KMS-11 (cell line): Measurements from ENCODE around the gene LIME1.

Experiments used
- H2AFZ ChIP-seq: fragments of 200-600 bp; sonication (generic); 2 replicates; pipeline ENCODE4 v1.6.1; 2016; ENCODE audit warnings: antibody characterized with exemption, mixed run types, low read depth
- H3K27ac ChIP-seq: fragments of 200-600 bp; sonication (generic); 2 replicates; pipeline ENCODE4 v1.6.1; 2016; ENCODE audit warnings: mild to moderate bottlenecking, mixed run types
- H3K27me3 ChIP-seq: fragments of 200-600 bp; sonication (generic); 2 replicates; pipeline ENCODE4 v1.6.1; 2017; ENCODE audit warnings: mild to moderate bottlenecking, low read depth, mixed run types, moderate library complexity; ENCODE audit not compliant: insufficient read depth
- H3K36me3 ChIP-seq: fragments of 200-600 bp; sonication (generic); 2 replicates; pipeline ENCODE4 v1.6.1; 2017; ENCODE audit warnings: mild to moderate bottlenecking, mixed run types; ENCODE audit not compliant: insufficient read depth
- H3K4me1 ChIP-seq: fragments of 200-600 bp; sonication (generic); 2 replicates; pipeline ENCODE4 v1.6.1; 2016; ENCODE audit warnings: mild to moderate bottlenecking, low read depth, mixed run types; ENCODE audit not compliant: poor library complexity, severe bottlenecking
- H3K4me2 ChIP-seq: fragments of 200-600 bp; sonication (generic); 2 replicates; pipeline ENCODE4 v1.7.0; 2016; ENCODE audit warnings: mild to moderate bottlenecking, mixed run types
- H3K4me3 ChIP-seq: fragments of 200-600 bp; sonication (generic); IDR thresholded peaks from 2 replicates; pipeline ENCODE4 v1.6.1; 2017; ENCODE audit warnings: low read depth, low read length, mixed read lengths; ENCODE audit not compliant: insufficient read depth
- H3K79me2 ChIP-seq: fragments of 200-600 bp; sonication (generic); 2 replicates; pipeline ENCODE4 v1.6.1; 2016; ENCODE audit warnings: low read depth, mixed run types; ENCODE audit not compliant: insufficient read depth
- H3K9ac ChIP-seq: fragments of 200-600 bp; sonication (generic); 2 replicates; pipeline ENCODE4 v1.6.1; 2016; ENCODE audit warnings: mild to moderate bottlenecking, mixed run types
- H4K20me1 ChIP-seq: fragments of 200-600 bp; sonication (generic); 2 replicates; pipeline ENCODE4 v1.6.1; 2016; ENCODE audit warnings: mild to moderate bottlenecking, mixed run types; ENCODE audit not compliant: insufficient read depth
- TF ChIP-seq, protein P1 (sequence below): fragments of 200-600 bp; sonication (generic); conservative IDR thresholded peaks from 2 replicates; pipeline ENCODE4 v1.6.1; 2017; ENCODE audit warnings: low read depth, mild to moderate bottlenecking, antibody characterized with exemption, low read length, moderate library complexity, mixed read lengths

The LIME1 gene

DNA sequence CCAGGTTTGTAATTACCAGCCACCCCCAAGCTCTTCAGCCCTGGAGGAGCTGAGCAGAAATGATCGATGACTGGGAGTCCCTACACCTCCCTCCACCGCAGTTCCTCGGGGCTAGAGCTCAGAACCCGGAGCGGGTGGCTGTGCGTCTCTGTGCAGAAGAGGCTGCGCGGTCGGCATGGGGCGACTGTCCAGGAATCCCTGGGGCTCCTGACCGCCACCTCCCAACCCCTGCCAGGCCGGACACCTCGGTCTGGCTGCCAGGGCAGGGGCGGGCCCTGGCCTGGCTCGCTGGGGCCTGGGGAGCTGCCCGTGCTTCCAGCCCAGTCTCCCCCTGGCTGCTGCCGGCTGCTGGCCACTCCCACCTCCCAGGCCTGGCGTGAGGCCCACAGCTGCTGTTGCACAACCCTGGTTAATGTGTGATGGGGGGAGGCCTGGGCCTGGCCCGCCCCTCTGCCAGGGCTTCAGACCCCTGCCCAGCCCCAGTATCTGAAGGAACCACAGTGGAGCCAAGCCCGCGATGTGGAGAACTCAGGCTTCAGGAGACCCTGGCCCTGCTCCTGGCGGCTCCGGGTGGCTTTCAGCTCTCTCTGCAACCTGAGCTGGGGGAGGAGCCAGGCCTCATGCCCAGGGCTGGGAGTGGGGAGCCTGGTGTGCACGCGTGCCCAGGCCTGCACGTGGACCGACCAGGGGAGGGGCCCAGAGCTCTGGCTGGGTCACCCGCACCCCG lies 4.3 kb downstream of the LIME1 start:
- TF ChIP-seq, protein P1, sequence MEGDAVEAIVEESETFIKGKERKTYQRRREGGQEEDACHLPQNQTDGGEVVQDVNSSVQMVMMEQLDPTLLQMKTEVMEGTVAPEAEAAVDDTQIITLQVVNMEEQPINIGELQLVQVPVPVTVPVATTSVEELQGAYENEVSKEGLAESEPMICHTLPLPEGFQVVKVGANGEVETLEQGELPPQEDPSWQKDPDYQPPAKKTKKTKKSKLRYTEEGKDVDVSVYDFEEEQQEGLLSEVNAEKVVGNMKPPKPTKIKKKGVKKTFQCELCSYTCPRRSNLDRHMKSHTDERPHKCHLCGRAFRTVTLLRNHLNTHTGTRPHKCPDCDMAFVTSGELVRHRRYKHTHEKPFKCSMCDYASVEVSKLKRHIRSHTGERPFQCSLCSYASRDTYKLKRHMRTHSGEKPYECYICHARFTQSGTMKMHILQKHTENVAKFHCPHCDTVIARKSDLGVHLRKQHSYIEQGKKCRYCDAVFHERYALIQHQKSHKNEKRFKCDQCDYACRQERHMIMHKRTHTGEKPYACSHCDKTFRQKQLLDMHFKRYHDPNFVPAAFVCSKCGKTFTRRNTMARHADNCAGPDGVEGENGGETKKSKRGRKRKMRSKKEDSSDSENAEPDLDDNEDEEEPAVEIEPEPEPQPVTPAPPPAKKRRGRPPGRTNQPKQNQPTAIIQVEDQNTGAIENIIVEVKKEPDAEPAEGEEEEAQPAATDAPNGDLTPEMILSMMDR = no peak
- Histone ChIP-seq H3K36me3 (no peaks in the 10 kb centered on the region), H3K9ac (peak overlapping the region; percentile 22; the same call in 1 of the 2 replicates), H3K4me3 (no peak overlapping the region), H4K20me1 (no peaks in the 10 kb centered on the region), H3K4me2 (peak overlapping the region; percentile 45; the same call in 1 of the 2 replicates), H3K79me2 (peaks cover 8% of the 10 kb centered on the region; the same call in 1 of the 2 replicates), H3K27ac (no peak overlapping the region), H3K27me3 (no peaks in the 10 kb centered on the region), H3K4me1 (peaks cover 22% of the 10 kb centered on the region), H2AFZ (no peak overlapping the region)

DNA sequence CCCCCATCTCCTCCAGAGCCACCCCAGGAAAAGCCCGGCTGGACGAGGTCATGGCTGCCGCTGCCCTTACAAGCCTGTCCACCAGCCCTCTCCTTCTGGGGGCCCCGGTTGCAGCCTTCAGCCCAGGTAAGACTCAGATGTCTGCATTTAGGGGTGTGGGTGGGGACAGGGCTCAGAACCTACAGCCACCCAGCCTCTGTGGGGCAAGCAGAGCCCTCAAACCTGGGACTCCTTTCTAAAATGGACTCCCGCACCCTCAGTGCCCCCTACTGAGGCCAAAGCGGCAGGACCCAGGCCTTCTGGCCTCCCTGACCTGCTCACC lies 4.9 kb downstream of the LIME1 start:
- Histone ChIP-seq H3K79me2 (peaks cover 8% of the 10 kb centered on the region; the same call in 1 of the 2 replicates), H3K27ac (no peak overlapping the region), H3K27me3 (no peaks in the 10 kb centered on the region), H3K4me2 (peak overlapping the region; percentile 45; the same call in 1 of the 2 replicates), H3K9ac (no peak overlapping the region; the same call in 1 of the 2 replicates), H3K4me3 (no peak overlapping the region), H3K36me3 (no peaks in the 10 kb centered on the region), H2AFZ (no peak overlapping the region), H4K20me1 (no peaks in the 10 kb centered on the region), H3K4me1 (peaks cover 18% of the 10 kb centered on the region)
- TF ChIP-seq, protein P1 = no peak

DNA sequence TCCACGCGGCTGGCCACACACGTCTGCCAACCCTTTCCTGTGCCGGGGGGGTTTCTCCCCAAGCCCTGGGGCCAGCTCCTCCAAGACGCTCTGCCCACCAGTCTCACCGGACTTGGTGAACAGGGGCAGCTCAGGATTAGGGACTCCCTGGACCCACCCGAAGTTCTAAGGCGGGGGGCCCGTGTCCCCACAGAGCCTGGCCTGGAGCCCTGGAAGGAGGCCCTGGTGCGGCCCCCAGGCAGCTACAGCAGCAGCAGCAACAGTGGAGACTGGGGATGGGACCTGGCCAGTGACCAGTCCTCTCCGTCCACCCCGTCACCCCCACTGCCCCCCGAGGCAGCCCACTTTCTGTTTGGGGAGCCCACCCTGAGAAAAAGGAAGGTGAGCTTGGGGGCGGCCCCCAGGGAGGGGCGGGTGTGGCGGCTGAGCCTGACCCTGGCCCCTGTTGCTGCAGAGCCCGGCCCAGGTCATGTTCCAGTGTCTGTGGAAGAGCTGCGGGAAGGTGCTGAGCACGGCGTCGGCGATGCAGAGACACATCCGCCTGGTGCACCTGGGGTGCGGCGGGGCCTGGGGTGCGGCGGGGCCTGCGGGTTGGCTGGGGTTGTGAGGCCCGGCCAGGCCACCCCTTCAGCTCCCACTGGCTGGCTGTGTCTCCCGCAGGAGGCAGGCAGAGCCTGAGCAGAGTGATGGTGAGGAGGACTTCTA lies 5.4 kb downstream of the LIME1 start:
- no peak overlapping the region; the same call in 1 of the 2 replicates for H3K9ac ChIP-seq
- H2AFZ ChIP-seq = no peak overlapping the region
- H3K4me1 ChIP-seq = peaks cover 18% of the 10 kb centered on the region
- H3K27ac ChIP-seq = no peak overlapping the region
- peaks cover 5% of the 10 kb centered on the region; the same call in 1 of the 2 replicates for H3K79me2 ChIP-seq
- H3K27me3 ChIP-seq = no peaks in the 10 kb centered on the region
- H4K20me1 ChIP-seq = no peaks in the 10 kb centered on the region
- no peaks in the 10 kb centered on the region for H3K36me3 ChIP-seq
- peak overlapping the region; percentile 45; the same call in 1 of the 2 replicates for H3K4me2 ChIP-seq
- TF ChIP-seq, protein P1 = no peak
- H3K4me3 ChIP-seq = no peak overlapping the region

DNA sequence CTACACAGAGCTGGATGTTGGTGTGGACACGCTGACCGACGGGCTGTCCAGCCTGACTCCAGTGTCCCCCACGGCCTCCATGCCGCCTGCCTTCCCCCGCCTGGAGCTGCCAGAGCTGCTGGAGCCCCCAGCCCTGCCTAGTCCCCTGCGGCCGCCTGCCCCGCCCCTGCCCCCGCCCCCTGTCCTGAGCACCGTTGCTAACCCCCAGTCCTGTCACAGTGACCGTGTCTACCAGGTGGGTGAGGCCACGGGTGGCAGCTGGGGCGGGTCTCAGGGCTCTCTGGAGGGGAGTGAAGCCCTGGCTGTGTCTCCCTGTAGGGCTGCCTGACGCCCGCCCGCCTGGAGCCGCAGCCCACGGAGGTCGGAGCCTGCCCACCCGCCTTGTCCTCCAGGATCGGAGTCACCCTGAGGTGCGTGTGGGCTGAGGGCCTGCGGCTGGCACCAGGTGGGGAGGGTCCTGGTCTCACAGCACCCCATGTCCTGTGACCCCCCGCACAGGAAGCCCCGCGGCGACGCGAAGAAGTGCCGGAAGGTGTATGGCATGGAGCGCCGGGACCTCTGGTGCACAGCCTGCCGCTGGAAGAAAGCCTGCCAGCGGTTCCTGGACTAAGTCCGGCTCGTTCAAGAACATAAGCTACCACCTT lies 6.0 kb downstream of the LIME1 start:
- Histone ChIP-seq H3K36me3 (no peaks in the 10 kb centered on the region), H3K4me2 (no peak overlapping the region), H4K20me1 (no peaks in the 10 kb centered on the region), H2AFZ (no peak overlapping the region), H3K4me3 (no peak overlapping the region), H3K27me3 (no peaks in the 10 kb centered on the region), H3K9ac (no peak overlapping the region), H3K79me2 (no peaks in the 10 kb centered on the region; the same call in 1 of the 2 replicates), H3K4me1 (peaks cover 18% of the 10 kb centered on the region), H3K27ac (no peak overlapping the region)
- TF ChIP-seq, protein P1 = no peak
